DND-41 (cell line): ENCODE measurements around the gene HAP1.

Experiments used
- ATAC-seq: fragments of 200-7000 bp; cut with Tn5 transposase; 3 replicates; pipeline ENCODE4 v1.9.1; 2021; ENCODE audit warnings: low read depth; ENCODE audit not compliant: insufficient read depth
- DNase-seq: peaks from one replicate; pipeline ENCODE4 v3.0.0-alpha.2; 2020
- H2AFZ ChIP-seq: 2 replicates; pipeline ENCODE4 v1.6.0; 2012; ENCODE audit warnings: low read depth, low read length
- H3K27ac ChIP-seq: 2 replicates; pipeline ENCODE4 v1.5.1; 2012; ENCODE audit warnings: low read length, inconsistent platforms
- H3K27me3 ChIP-seq: fragments of 200-600 bp; sonication (generic); 2 replicates; pipeline ENCODE4 v1.6.0; 2012; ENCODE audit warnings: low read length, mild to moderate bottlenecking, inconsistent platforms; ENCODE audit not compliant: insufficient read depth, poor library complexity
- H3K36me3 ChIP-seq: 2 replicates; pipeline ENCODE4 v1.5.1; 2012; ENCODE audit warnings: low read length, inconsistent platforms; ENCODE audit not compliant: insufficient read depth
- H3K4me1 ChIP-seq: 2 replicates; pipeline ENCODE4 v1.5.1; 2012; ENCODE audit warnings: mild to moderate bottlenecking, low read length; ENCODE audit not compliant: insufficient read depth
- H3K4me2 ChIP-seq: 2 replicates; pipeline ENCODE4 v1.6.0; 2012; ENCODE audit warnings: mild to moderate bottlenecking, moderate library complexity, low read length, inconsistent platforms; ENCODE audit not compliant: insufficient read depth
- H3K4me3 ChIP-seq, 2 experiments: fragments of 200-600 bp in 1 of 2; shearing (Covaris generic) in 1 of 2; 2 replicates each; pipeline ENCODE4 v1.5.1; 2012 to 2016; ENCODE audit warnings: inconsistent platforms in 2 of 2, low read length in 2 of 2, mild to moderate bottlenecking in 2 of 2, low read depth in 1 of 2, moderate library complexity in 1 of 2
- H3K79me2 ChIP-seq: 2 replicates; pipeline ENCODE4 v1.6.0; 2012; ENCODE audit warnings: low read length, inconsistent platforms; ENCODE audit not compliant: insufficient read depth
- H3K9ac ChIP-seq: 2 replicates; pipeline ENCODE4 v1.6.0; 2012; ENCODE audit warnings: low read depth, mild to moderate bottlenecking, inconsistent platforms, low read length, moderate library complexity
- H3K9me3 ChIP-seq: 2 replicates; pipeline ENCODE4 v1.5.1; 2012; ENCODE audit warnings: low read length, moderate library complexity, mild to moderate bottlenecking, inconsistent platforms; ENCODE audit not compliant: insufficient read depth, severe bottlenecking
- H4K20me1 ChIP-seq: 2 replicates; pipeline ENCODE4 v1.6.0; 2012; ENCODE audit warnings: low read length; ENCODE audit not compliant: insufficient read depth
- CTCF ChIP-seq: IDR thresholded peaks from 2 replicates; pipeline ENCODE4 v1.5.1; 2012; ENCODE audit warnings: borderline replicate concordance, low read length, moderate library complexity, mild to moderate bottlenecking; ENCODE audit not compliant: poor library complexity, severe bottlenecking; ENCODE audit errors: extremely low read depth
- EZH2 ChIP-seq: IDR thresholded peaks from 3 replicates; pipeline ENCODE4 v1.6.1; 2012; ENCODE audit warnings: borderline replicate concordance, low read depth, mild to moderate bottlenecking, moderate library complexity, low read length, inconsistent platforms; ENCODE audit not compliant: severe bottlenecking

The HAP1 gene

GRCh38 chr17:41769985-41770384, 35.5 kb upstream of the HAP1 start:
- Histone ChIP-seq H2AFZ (no peak overlapping the region), H3K9me3 (no peaks in the 10 kb centered on the region), H3K9ac (no peak overlapping the region), H3K4me2 (no peak overlapping the region), H3K4me3 (no peak overlapping the region), H3K27ac (no peak overlapping the region), H3K4me1 (no peaks in the 10 kb centered on the region), H4K20me1 (no peaks in the 10 kb centered on the region), H3K79me2 (no peaks in the 10 kb centered on the region), H3K27me3 (no peaks in the 10 kb centered on the region), H3K36me3 (no peaks in the 10 kb centered on the region)
- no peak for TF ChIP-seq EZH2
- DNase-seq (no peak), ATAC-seq (no peak)

- TF ChIP-seq EZH2 (no peak), CTCF (no peak)
- no peaks in the 10 kb centered on the region for H3K27me3 ChIP-seq
- no peaks in the 10 kb centered on the region for H3K4me1 ChIP-seq
- H3K27ac ChIP-seq = no peak overlapping the region
- no peaks in the 10 kb centered on the region for H3K9me3 ChIP-seq
- no peaks in the 10 kb centered on the region for H3K36me3 ChIP-seq
- no peak overlapping the region for H3K4me3 ChIP-seq
- DNase-seq (no peak), ATAC-seq (no peak)
- H2AFZ ChIP-seq = no peak overlapping the region
- no peaks in the 10 kb centered on the region for H3K79me2 ChIP-seq
- H4K20me1 ChIP-seq = no peaks in the 10 kb centered on the region
- H3K9ac ChIP-seq = no peak overlapping the region
- H3K4me2 ChIP-seq = no peak overlapping the region
These were observed 35.0 kb upstream of the HAP1 start for GRCh38 chr17:41769346-41769862.

- ATAC-seq (no peak), DNase-seq (no peak)
- no peaks in the 10 kb centered on the region for H3K27me3 ChIP-seq
- no peak overlapping the region for H3K9ac ChIP-seq
- no peak for TF ChIP-seq EZH2
- no peak for TF ChIP-seq CTCF
- no peaks in the 10 kb centered on the region for H3K79me2 ChIP-seq
- H4K20me1 ChIP-seq = no peaks in the 10 kb centered on the region
- no peak overlapping the region for H2AFZ ChIP-seq
- H3K4me1 ChIP-seq = no peaks in the 10 kb centered on the region
- H3K4me2 ChIP-seq = no peak overlapping the region
- H3K4me3 ChIP-seq = no peak overlapping the region
- no peaks in the 10 kb centered on the region for H3K9me3 ChIP-seq
- H3K36me3 ChIP-seq = no peaks in the 10 kb centered on the region
- no peak overlapping the region for H3K27ac ChIP-seq
These were observed 34.3 kb upstream of the HAP1 start for GRCh38 chr17:41768682-41769288.

- TF ChIP-seq CTCF = no peak
- TF ChIP-seq EZH2 = no peak
- Histone ChIP-seq H3K36me3 (no peaks in the 10 kb centered on the region), H3K79me2 (no peaks in the 10 kb centered on the region), H3K4me3 (no peak overlapping the region), H3K9ac (no peak overlapping the region), H4K20me1 (no peaks in the 10 kb centered on the region), H2AFZ (no peak overlapping the region), H3K27me3 (no peaks in the 10 kb centered on the region), H3K4me2 (no peak overlapping the region), H3K9me3 (no peaks in the 10 kb centered on the region), H3K27ac (no peak overlapping the region), H3K4me1 (no peaks in the 10 kb centered on the region)
- ATAC-seq (no peak), DNase-seq (no peak)
These were observed 33.0 kb upstream of the HAP1 start for GRCh38 chr17:41767324-41768042.
